Right renal cortex interstitium (tissue), 3 donors: ENCODE results near the gene PLXNA1. TPM values are rescaled to one million over a fixed set of nuclear protein-coding genes. Genes with fewer than 3 reads are reported as not detected.

Experiments used
- DNase-seq, 3 donors: peaks; one replicate each; pipeline ENCODE4 v3.0.0-alpha.2; 2013; ENCODE audit warnings: low read depth in 3 of 3, low spot score in 2 of 3
- polyA plus RNA-seq, 3 donors: library from polyadenylated mRNA; unstranded; fragments of 120-200 nt; gene quantifications; one replicate each; pipeline ENCODE4 v1.2.1, GENCODE V29; 2013; ENCODE audit not compliant: insufficient read length in 3 of 3

Gene PLXNA1
- polyA plus RNA-seq, 3 donors: 24.1 to 29.0 (median 27.9) TPM

GRCh38 chr3:126952261-126952982 is 30.5 kb upstream of the PLXNA1 start:
- no peak for DNase-seq

- no peak for DNase-seq
Observed at GRCh38 chr3:126952983-126953660, 29.8 kb upstream of the PLXNA1 start.

- no peak for DNase-seq
Observed at GRCh38 chr3:126954141-126954842, 28.6 kb upstream of the PLXNA1 start.

- DNase-seq: no peak
Observed at GRCh38 chr3:126955004-126955790, 27.7 kb upstream of the PLXNA1 start.

- DNase-seq: no peak
Observed at GRCh38 chr3:126956361-126956760, 26.6 kb upstream of the PLXNA1 start.

- no peak for DNase-seq
Observed at GRCh38 chr3:126956866-126957650, 25.9 kb upstream of the PLXNA1 start.

- DNase-seq: no peak
Observed at GRCh38 chr3:126957776-126958637, 24.9 kb upstream of the PLXNA1 start.

GRCh38 chr3:126958638-126959085 is 24.3 kb upstream of the PLXNA1 start:
- no peak for DNase-seq

GRCh38 chr3:126959136-126959920 is 23.6 kb upstream of the PLXNA1 start:
- no peak for DNase-seq

GRCh38 chr3:126959921-126960603 is 22.9 kb upstream of the PLXNA1 start:
- DNase-seq: no peak

- DNase-seq: no peak
Observed at GRCh38 chr3:126960604-126960995, 22.3 kb upstream of the PLXNA1 start.

- DNase-seq: no peak
Observed at GRCh38 chr3:126961191-126961790, 21.6 kb upstream of the PLXNA1 start.

- no peak for DNase-seq
Observed at GRCh38 chr3:126961791-126962461, 21.0 kb upstream of the PLXNA1 start.

- DNase-seq: no peak
Observed at GRCh38 chr3:126962756-126963155, 20.2 kb upstream of the PLXNA1 start.

GRCh38 chr3:126963261-126964190 is 19.4 kb upstream of the PLXNA1 start:
- DNase-seq: no peak

- DNase-seq: no peak
Observed at GRCh38 chr3:126964261-126964660, 18.7 kb upstream of the PLXNA1 start.
